ENCODE results near the gene IRF7. TPM values are rescaled to one million over a fixed set of nuclear protein-coding genes. Genes with fewer than 3 reads are reported as not detected.

IRF7 gene
- total and polyA plus RNA-seq, 2 donors (not counting 3 experiments of a cell fraction or from before 2014, with no cell fraction given), result 12.6 to 14.7 TPM

GRCh38 chr11:571802-572185 is 44.0 kb downstream of the IRF7 start:
- dilution Hi-C loops (cut with MboI; ENCODE audit: extremely low pct_ligation_motif_present, low sequenced_read_pairs), result no loop called here
- no peaks in the 10 kb centered on the region for H3K36me3 ChIP-seq (ENCODE audit: control insufficient read depth in 2 of 2, extremely low read depth in 1 of 2, insufficient read depth in 2 of 2, low read length in 2 of 2)
- no peak overlapping the region for H3K27ac ChIP-seq (ENCODE audit: insufficient read depth, low read depth, low read length)
- H3K79me2 ChIP-seq (ENCODE audit: control insufficient read depth, insufficient read depth, low read length), result peaks cover 3% of the 10 kb centered on the region
- BruUV-seq (replicated peaks), result no TSS peak
- FAIRE-seq, result no peak
- DNase-seq (ENCODE audit: low read depth, low spot score), result no peak
- no peak overlapping the region for H3K9ac ChIP-seq (replicated peaks; ENCODE audit: extremely low read depth, insufficient read depth, low read length)
- CTCF ChIA-PET, result no interaction called here
- H3K9me3 ChIP-seq (replicated peaks; ENCODE audit: control insufficient read depth, insufficient read depth, low read length), result no peaks in the 10 kb centered on the region
- H3K27me3 ChIP-seq (ENCODE audit: control insufficient read depth in 2 of 2, insufficient read depth in 2 of 2, low read length in 2 of 2), result peaks cover 8 to 10% of the 10 kb centered on the region in 2 experiments
- H3K4me3 ChIP-seq (replicated peaks in 1 of 3; ENCODE audit: insufficient read depth in 1 of 3, low read depth in 1 of 3, low read length in 3 of 3), result no peak overlapping the region
- H3K9me1 ChIP-seq (replicated peaks; ENCODE audit: control insufficient read depth, extremely low read depth, insufficient read depth, low read length), result no peaks in the 10 kb centered on the region
- no peak for TF ChIP-seq GATA2 (IDR thresholded peaks at IDR 0.05; ENCODE audit: insufficient read depth, insufficient read length, low read depth, low read length)
- TF ChIP-seq EZH2 (IDR thresholded peaks at IDR 0.05; ENCODE audit: borderline replicate concordance, low read depth, low read length, severe bottlenecking), result no peak
- TF ChIP-seq, protein P1, sequence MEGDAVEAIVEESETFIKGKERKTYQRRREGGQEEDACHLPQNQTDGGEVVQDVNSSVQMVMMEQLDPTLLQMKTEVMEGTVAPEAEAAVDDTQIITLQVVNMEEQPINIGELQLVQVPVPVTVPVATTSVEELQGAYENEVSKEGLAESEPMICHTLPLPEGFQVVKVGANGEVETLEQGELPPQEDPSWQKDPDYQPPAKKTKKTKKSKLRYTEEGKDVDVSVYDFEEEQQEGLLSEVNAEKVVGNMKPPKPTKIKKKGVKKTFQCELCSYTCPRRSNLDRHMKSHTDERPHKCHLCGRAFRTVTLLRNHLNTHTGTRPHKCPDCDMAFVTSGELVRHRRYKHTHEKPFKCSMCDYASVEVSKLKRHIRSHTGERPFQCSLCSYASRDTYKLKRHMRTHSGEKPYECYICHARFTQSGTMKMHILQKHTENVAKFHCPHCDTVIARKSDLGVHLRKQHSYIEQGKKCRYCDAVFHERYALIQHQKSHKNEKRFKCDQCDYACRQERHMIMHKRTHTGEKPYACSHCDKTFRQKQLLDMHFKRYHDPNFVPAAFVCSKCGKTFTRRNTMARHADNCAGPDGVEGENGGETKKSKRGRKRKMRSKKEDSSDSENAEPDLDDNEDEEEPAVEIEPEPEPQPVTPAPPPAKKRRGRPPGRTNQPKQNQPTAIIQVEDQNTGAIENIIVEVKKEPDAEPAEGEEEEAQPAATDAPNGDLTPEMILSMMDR (IDR thresholded peaks at IDR 0.05; ENCODE audit: extremely low read depth in 1 of 2, insufficient read depth in 1 of 2, low read depth in 1 of 2, low read length in 2 of 2), result no peak
- TF ChIP-seq JUN (IDR thresholded peaks at IDR 0.05; ENCODE audit: borderline replicate concordance, insufficient read depth, insufficient read length, low read depth), result no peak
- no peak for TF ChIP-seq MYC (IDR thresholded peaks at IDR 0.05; ENCODE audit: low read depth, low read length)
- TF ChIP-seq, protein P2, sequence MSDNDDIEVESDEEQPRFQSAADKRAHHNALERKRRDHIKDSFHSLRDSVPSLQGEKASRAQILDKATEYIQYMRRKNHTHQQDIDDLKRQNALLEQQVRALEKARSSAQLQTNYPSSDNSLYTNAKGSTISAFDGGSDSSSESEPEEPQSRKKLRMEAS (IDR thresholded peaks at IDR 0.05; ENCODE audit: insufficient read depth, insufficient read length), result no peak
- no peak for TF ChIP-seq FOS (IDR thresholded peaks at IDR 0.05; ENCODE audit: borderline replicate concordance, insufficient read depth, low read length)
- no peak for TF ChIP-seq POLR2A (IDR thresholded peaks at IDR 0.05; ENCODE audit: low read depth, low read length)
- no peak for TF ChIP-seq POLR2AphosphoS5 (IDR thresholded peaks at IDR 0.05; ENCODE audit: insufficient read depth, low read depth, low read length)
- intact Hi-C loops (cut with micrococcal nuclease), result no loop called here
- H3K4me2 ChIP-seq (ENCODE audit: insufficient read depth, low read length), result no peak overlapping the region
- no peaks in the 10 kb centered on the region for H4K20me1 ChIP-seq (replicated peaks; ENCODE audit: control insufficient read depth, extremely low read depth, insufficient read depth, low read length)
- POLR2A ChIA-PET, result interaction anchor here (1.1 kb wide), 1 partner anchor 16 kb away, joined by 3 read pairs; no protein-coding TSS in a partner anchor
- peaks cover 11% of the 10 kb centered on the region for H3K4me1 ChIP-seq (ENCODE audit: control insufficient read depth, extremely low read depth, insufficient read depth, low read length)
- no peak overlapping the region for H2AFZ ChIP-seq (ENCODE audit: low read depth, low read length)
